C4-2B (cell line): Measurements from ENCODE around the gene MADD.

Experiments used
- H3K27ac ChIP-seq: fragments of 450-650 bp; 2 replicates; pipeline ENCODE4 v1.5.1; 2017
- CTCF ChIP-seq: fragments of 450-650 bp; conservative IDR thresholded peaks from 2 replicates; pipeline ENCODE4 v1.5.1; 2017; ENCODE audit warnings: mild to moderate bottlenecking
- ZFX ChIP-seq: fragments of 450-650 bp; IDR thresholded peaks from 2 replicates; pipeline ENCODE4 v1.6.1; 2017

The MADD gene

GRCh38 chr11:47244448-47245350 is 25.2 kb upstream of the MADD start:
- TF ChIP-seq ZFX (no peak), CTCF (no peak)
- peak overlapping the region; percentile 73 for H3K27ac ChIP-seq

GRCh38 chr11:47245611-47246357 is 24.1 kb upstream of the MADD start:
- no peak overlapping the region for H3K27ac ChIP-seq
- TF ChIP-seq ZFX (no peak), CTCF (no peak)

GRCh38 chr11:47247502-47247901 is 22.4 kb upstream of the MADD start:
- TF ChIP-seq ZFX: no peak
- no peak for TF ChIP-seq CTCF
- H3K27ac ChIP-seq: peak overlapping the region; percentile 91

- no peak for TF ChIP-seq CTCF
These were observed 21.6 kb upstream of the MADD start for GRCh38 chr11:47248304-47248663.

GRCh38 chr11:47248664-47249377 is 21.1 kb upstream of the MADD start, which contains the start of gene ACP2:
TSS of gene ACP2 (minus strand) at chr11:47248814. CDS start at chr11:47248789, 25 bp downstream.
- peak within 1 kb of the TSS; percentile 91 for H3K27ac ChIP-seq
- TF ChIP-seq ZFX (no peak), CTCF (no peak)

More at GRCh38 chr11:47248304-47248663, 21.6 kb upstream of the MADD start:
- H3K27ac ChIP-seq: peak overlapping the region; percentile 91

- H3K27ac ChIP-seq: peak overlapping the region; percentile 91
- TF ChIP-seq ZFX: no peak
- TF ChIP-seq CTCF: no peak
These were observed 20.6 kb upstream of the MADD start for GRCh38 chr11:47249378-47249715.
